Activated CD4-positive, CD25-positive, alpha-beta regulatory T cell treated with anti-CD3 and anti-CD28 coated beads, Interleukin-2, amount 50 U/mL, for 16 hours (primary cell): Measurements from ENCODE around the gene KCNJ5.

Experiments
- DNase-seq: peaks from one replicate; pipeline ENCODE4 v3.0.0-alpha.2; 2020; ENCODE audit warnings: low read depth, low spot score

KCNJ5 gene

DNA sequence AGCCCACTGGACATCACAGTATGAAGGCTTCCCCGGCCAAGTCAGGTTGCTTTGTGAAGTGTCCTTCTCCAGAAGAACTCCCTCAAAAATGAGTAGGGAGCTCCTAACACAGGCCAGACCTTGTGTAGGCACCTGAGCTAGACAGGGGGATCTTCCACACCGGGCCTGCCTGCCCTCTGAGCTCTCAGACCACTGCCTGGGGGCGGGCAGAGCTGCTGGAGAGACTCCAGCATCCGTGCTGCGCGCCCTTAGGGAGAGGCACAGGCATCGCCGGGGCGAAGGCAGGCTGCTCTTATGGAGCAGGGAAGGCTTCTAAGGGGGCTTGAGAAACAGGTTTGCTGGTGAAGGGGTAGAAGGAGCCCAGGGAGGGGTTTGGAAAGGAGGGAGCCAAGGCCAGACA, 4.4 kb downstream of the KCNJ5 start:
- no peak for DNase-seq

DNA sequence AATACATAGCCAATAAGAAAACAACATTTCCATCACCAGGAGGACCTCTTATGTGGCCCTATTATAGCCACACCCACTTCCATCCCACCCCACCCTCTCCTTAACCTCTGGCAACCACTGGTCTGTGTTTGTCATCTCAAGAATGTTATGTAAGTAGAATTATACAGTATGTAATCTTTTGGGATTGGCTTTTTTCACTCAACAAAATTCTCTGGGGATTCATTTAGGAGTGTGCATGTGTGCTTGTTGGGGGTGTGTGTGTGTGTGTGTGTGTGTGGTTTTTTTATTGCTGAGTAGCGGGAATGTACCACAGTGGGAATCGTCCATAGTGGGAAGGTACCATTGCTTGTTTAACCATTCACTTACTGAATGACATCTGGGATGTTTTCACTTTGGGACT, 5.2 kb downstream of the KCNJ5 start:
- no peak for DNase-seq

GRCh38 chr11:128897826-128898225, 6.7 kb downstream of the KCNJ5 start:
- no peak for DNase-seq

GRCh38 chr11:128898580-128899344, 7.6 kb downstream of the KCNJ5 start:
- DNase-seq: no peak

GRCh38 chr11:128900468-128900867, 9.3 kb downstream of the KCNJ5 start:
- DNase-seq: no peak

DNA sequence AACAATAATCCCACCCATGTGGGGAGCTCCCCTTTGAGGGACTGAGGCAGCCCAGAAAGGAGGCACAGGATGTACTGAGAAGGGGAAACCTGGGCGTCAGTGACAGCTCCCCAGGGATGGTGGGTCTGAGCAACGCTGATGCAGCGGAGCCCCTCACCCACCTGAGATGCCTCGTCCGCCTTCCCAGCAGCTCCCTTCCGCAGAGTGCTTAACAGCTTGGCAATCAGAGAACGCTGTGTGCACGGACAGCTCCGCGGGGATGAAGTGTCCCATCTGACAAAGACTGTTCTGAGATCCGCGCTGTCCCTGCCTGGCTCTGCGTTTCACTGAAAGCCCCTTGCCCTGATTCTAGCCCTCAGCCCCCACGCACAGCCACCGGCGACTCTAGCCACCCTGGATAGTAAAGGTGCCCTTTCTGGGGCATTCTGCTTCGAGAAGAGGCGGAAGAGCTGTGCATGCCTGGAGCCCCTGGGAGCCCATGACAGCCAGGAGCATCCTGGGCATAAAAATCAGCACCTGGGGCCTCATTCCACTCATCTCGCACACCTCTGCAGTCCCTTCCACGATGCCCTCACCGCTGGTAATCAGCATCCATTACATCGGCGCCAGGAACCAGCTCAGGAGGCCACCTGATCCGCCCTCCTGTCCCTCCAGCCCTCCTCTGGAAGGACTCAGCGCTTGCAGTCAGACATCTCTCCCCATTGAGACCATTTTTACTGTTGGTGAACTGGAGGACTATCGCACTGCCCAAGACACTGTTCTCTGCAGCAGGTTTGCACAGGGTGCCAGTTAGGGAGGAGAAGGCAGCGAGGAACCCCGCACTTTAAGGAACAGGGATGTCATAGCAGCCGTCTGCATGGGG, 10.7 kb downstream of the KCNJ5 start:
- no peak for DNase-seq

DNA sequence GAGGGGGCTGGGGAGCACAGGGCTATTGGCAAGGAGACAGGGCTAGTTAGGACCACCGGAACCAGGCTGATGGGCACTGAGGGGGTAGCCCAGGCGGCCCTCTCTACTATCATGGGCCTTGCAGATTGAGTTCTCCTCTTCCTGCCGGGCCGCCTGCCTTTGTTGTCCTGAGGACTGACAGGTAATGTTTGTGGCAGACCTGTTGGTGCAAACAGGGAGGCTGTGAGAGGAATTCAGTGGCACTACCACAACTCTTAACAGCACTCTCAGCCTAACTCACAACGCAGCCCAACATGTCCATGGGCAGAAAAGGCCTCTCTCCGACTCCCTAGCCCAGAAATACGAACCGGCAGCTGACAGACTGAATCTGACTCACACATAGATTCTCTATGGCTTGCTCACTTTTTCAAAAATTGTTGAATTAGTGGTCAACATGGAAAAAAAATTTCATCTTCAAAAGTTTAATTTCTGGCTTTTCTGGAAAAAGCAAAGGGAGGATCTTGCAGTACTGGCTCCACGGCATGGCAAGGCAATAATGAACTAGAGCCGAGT, 11.4 kb downstream of the KCNJ5 start:
- DNase-seq: no peak

DNA sequence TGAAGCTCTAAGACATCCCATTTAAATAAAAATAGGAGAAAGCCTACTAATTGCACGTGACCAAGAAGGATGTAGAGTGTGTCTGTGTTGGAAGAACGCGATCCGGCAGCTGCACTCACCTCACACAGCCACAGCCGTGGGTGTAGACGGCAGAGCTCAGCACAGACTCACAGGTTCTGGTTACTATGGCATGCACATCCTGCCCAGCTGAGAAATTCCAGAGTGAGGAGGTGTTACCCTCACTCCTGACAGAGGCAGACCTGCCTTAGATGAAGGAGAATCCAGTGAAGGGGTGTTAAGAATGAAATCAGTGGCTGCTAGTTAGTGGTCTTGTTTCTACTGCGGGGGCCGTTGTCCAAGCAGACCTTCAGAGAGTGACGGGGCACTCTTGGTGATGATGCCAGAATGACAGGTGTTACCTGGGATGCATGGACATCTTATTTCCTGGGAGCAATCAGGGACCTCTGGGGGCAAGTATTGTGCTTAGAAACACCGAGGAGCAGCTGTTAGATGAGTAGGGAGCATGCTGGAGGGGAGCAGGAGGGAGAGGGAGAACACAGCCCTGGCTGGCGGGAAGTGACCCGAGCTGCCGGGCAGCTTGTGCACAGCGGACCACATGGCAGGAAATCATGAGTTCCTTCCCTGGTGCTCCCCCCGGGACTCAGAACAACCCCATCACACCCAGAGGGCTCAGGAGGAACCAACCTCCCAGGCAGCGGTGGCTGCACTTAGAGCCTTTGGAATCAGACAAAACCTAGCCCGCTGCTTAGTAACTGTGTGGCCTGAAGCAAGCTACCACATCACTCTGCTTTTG, 12.3 kb downstream of the KCNJ5 start:
- DNase-seq: no peak

DNA sequence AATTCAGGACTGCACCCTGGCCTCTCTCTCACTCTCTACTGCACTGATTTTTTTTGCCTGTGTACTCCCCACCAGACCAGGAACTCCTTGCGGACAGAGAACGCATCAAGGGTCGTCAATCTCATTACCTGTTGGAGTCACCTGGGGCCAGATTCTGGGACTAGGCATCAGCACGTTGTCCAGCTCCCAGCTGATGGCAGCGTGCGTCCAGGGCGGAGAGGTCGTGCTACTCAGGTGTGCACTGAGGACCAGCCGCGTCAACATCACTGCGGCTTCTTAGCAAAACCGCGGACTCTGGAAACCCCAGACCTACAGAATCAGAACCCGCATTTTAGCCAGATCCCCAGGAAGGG, 13.1 kb downstream of the KCNJ5 start:
- no peak for DNase-seq

DNA sequence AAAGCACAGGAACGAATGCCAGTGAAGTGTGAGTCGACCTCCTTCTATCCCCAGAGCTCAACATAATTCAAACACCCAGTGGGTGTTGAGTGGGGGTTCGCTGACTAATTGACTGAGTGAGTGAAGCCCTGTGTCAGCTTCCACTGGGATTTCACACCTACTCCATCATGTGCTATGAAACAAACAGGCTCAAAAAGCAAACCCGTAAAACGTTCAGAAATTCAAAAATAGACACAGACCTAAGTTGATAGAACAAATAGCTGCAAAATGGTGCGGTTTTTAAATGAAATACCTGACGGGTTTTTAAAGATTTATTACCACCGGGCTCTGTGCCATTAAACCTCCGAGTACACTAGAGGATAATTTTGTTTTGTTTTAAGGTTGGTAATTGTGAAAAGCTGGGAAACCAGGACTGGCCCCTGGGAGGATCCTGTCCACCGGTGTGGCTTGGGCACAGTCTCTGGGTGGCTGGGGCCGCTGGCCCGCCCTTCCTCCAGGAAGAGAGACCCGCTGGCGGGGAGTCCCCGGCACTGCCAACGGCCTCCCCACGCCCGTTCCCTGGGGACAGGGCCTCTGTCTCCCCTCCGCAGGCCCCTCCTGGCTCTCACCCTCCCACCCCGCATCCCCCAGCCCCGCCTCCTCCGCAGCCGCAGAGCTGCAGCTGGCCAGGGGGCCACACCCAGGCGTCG, 13.6 kb downstream of the KCNJ5 start:
- DNase-seq: no peak

DNA sequence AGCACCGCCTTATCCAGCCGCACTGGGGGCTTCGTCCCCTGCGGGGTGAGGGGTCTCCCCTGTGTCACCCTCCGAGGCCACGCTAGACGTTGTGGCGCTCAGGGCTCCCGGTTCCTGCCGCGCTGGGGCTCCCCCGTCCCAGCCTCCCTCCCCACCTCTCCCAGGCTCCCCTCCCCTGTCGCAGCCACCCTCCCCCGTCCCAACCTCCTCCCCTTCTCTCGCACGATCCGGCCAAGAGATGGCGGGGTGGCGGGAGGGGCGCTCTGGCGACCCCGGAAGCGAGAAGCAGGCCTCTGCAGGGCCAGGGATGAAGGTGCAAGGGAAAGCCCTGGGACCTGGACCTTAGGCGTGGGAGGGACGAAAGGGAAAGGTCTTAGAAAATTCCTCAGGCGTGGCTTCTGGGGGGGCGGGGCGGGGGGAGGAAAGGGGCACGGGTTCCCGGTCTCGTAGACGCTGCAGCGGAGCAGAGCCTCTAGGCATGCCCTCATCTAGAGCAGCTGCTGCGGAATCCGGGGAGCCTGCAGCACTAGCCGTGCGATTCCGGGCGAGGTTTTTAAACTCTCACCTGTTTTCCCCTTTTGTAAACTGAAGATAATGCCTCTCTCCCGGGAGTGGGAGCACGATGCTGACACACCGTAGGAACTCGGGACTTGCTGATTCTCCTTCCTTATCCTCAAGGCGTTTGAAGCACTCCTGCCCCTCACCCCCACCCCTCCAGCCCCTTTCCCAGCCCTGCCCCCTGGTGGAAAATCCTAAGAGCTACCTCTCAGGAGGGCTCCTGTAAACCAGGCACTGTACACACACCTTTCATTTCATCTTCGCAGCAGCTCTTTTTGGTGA, 14.4 kb downstream of the KCNJ5 start:
- no peak for DNase-seq

DNA sequence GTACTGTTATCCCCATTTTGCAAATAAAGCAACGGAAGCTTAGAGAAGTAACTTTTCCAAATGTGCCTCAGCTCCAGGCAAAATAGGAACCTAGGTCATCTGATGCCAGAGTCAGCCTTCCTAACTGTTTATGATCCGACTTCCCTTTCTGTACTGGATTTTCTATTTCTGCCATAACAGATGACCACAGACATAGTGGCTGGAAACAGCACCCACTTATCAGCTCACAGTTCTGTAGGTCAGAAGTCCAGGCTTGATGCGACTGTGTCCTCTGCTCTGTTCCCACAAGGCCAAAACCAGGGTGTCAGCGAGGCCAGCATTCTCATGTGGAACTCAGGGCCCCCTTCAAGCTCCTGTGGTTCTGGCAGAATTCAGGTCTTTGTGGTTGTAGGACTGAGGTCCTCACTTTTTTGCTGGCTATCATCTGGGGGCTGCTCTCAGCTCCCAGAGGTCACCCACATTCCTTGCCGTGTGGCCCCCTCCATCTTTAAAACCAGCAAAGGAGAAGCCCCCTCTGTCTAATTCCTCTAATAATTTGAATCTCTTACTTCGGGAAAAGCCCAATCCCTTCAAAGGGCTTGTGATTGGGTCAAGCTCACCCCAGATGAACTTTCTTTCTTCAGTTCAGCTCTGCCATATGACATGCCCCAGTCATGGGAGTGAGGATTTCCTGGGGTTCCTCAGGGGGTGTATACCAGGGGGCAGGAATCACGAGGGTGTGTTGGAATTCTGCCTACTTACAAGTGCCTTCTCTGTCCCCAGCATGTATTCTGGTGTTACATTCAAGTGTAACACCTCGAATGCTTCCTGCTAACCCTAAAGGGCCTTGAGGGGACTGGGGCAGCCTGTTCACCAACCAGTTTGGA, 15.3 kb downstream of the KCNJ5 start:
- no peak for DNase-seq

DNA sequence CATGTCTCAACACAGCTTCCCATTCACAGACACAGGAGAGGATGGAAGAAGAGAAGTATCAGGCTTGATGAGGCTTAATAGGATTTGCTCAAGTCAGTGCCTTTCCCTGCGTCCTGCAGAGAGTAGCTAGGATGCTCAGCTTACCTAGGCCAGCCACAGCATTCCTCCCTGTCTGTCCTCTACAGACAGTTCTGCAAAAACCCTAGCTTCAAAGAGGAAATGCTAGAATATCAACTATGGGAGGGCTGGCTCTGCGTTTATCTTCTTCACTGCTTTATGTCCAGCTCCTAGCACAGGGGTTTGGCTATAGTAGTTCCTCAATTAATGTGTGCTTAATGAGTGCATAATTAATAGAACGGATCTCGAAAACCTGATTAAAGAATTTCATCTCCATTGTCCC, 16.4 kb downstream of the KCNJ5 start:
- DNase-seq: no peak

- DNase-seq: no peak
Observed at GRCh38 chr11:128908391-128909246, 17.5 kb downstream of the KCNJ5 start.

- DNase-seq: no peak
Observed at GRCh38 chr11:128909438-128910125, 18.4 kb downstream of the KCNJ5 start.

- no peak for DNase-seq
Observed at GRCh38 chr11:128910576-128910975, 19.4 kb downstream of the KCNJ5 start.

- DNase-seq: no peak
Observed at GRCh38 chr11:128911239-128911638, 20.1 kb downstream of the KCNJ5 start.

DNA sequence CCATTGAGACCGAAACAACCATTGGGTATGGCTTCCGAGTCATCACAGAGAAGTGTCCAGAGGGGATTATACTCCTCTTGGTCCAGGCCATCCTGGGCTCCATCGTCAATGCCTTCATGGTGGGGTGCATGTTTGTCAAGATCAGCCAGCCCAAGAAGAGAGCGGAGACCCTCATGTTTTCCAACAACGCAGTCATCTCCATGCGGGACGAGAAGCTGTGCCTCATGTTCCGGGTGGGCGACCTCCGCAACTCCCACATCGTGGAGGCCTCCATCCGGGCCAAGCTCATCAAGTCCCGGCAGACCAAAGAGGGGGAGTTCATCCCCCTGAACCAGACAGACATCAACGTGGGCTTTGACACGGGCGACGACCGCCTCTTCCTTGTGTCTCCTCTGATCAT, 20.5 kb downstream of the KCNJ5 start:
- DNase-seq: no peak
